ENCODE measurements around the gene UQCC3.

UQCC3 gene

DNA sequence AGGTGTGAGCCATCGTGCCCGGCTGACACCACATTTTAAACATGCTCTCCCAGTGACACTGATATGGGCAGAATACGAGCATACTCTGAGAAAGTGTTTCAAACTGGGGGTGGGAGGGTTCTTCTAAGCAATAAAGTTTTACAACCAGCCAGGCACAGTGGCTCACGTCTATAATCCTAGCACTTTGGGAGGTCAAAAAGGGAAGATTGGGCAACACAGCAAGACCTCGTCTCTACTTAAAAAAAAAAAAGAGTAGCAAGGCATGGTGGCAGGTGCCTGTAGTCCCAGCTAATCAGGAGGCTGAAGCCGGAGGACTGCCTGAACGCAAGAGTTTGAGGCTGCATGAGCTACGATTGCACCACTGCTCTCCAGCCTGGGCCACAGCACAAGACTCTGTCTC is 27.3 kb upstream of the UQCC3 start:
- Histone ChIP-seq H3K4me3 (IDR thresholded peaks at IDR 0.05; ENCODE audit: insufficient read depth, low read depth, low read length) (no peak overlapping the region), H4K20me1 (ENCODE audit: insufficient read depth) (no peaks in the 10 kb centered on the region), H3K9ac (no peak overlapping the region), H3K36me3 (ENCODE audit: insufficient read depth) (peaks cover 7% of the 10 kb centered on the region; the same call in 1 of the 2 replicates), H3K4me1 (ENCODE audit: low read depth, poor library complexity, severe bottlenecking) (peaks cover 42% of the 10 kb centered on the region), H3K4me2 (no peak overlapping the region), H3K27ac (no peak overlapping the region), H2AFZ (ENCODE audit: low read depth) (no peak overlapping the region), H3K27me3 (ENCODE audit: insufficient read depth, low read depth) (no peaks in the 10 kb centered on the region), H3K79me2 (ENCODE audit: insufficient read depth, low read depth) (peaks cover 57% of the 10 kb centered on the region)
- TF ChIP-seq, protein P1, sequence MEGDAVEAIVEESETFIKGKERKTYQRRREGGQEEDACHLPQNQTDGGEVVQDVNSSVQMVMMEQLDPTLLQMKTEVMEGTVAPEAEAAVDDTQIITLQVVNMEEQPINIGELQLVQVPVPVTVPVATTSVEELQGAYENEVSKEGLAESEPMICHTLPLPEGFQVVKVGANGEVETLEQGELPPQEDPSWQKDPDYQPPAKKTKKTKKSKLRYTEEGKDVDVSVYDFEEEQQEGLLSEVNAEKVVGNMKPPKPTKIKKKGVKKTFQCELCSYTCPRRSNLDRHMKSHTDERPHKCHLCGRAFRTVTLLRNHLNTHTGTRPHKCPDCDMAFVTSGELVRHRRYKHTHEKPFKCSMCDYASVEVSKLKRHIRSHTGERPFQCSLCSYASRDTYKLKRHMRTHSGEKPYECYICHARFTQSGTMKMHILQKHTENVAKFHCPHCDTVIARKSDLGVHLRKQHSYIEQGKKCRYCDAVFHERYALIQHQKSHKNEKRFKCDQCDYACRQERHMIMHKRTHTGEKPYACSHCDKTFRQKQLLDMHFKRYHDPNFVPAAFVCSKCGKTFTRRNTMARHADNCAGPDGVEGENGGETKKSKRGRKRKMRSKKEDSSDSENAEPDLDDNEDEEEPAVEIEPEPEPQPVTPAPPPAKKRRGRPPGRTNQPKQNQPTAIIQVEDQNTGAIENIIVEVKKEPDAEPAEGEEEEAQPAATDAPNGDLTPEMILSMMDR (conservative IDR thresholded peaks at IDR 0.05; ENCODE audit: low read depth, low read length) = no peak

GRCh38 chr11:62645671-62645945 is 25.9 kb upstream of the UQCC3 start:
- Histone ChIP-seq H3K79me2 (ENCODE audit: insufficient read depth, low read depth) (peaks cover 62% of the 10 kb centered on the region), H4K20me1 (ENCODE audit: insufficient read depth) (no peaks in the 10 kb centered on the region), H3K4me3 (IDR thresholded peaks at IDR 0.05; ENCODE audit: insufficient read depth, low read depth, low read length) (no peak overlapping the region), H3K27ac (peak overlapping the region; percentile 80), H3K4me1 (ENCODE audit: low read depth, poor library complexity, severe bottlenecking) (peaks cover 43% of the 10 kb centered on the region), H3K9ac (peak overlapping the region; percentile 87; the same call in 1 of the 2 replicates), H3K4me2 (peak overlapping the region; percentile 86), H3K27me3 (ENCODE audit: insufficient read depth, low read depth) (no peaks in the 10 kb centered on the region), H3K36me3 (ENCODE audit: insufficient read depth) (peaks cover 7% of the 10 kb centered on the region; the same call in 1 of the 2 replicates), H2AFZ (ENCODE audit: low read depth) (peak overlapping the region; percentile 47; the same call in 1 of the 2 replicates)
- TF ChIP-seq, protein P1 (conservative IDR thresholded peaks at IDR 0.05; ENCODE audit: low read depth, low read length) = no peak

- peaks cover 62% of the 10 kb centered on the region for H3K79me2 ChIP-seq (ENCODE audit: insufficient read depth, low read depth)
- H3K9ac ChIP-seq = peak within 1 kb of the TSS; percentile 87
- TF ChIP-seq, protein P1 (conservative IDR thresholded peaks at IDR 0.05; ENCODE audit: low read depth, low read length) = no peak
- H3K4me2 ChIP-seq = peak within 1 kb of the TSS; percentile 86
- H3K36me3 ChIP-seq (ENCODE audit: insufficient read depth) = peaks cover 7% of the 10 kb centered on the region; the same call in 1 of the 2 replicates
- no peak within 1 kb of the TSS for H3K4me3 ChIP-seq (IDR thresholded peaks at IDR 0.05; ENCODE audit: insufficient read depth, low read depth, low read length)
- H3K27ac ChIP-seq = peak within 1 kb of the TSS; percentile 80
- no peaks in the 10 kb centered on the region for H3K27me3 ChIP-seq (ENCODE audit: insufficient read depth, low read depth)
- H3K4me1 ChIP-seq (ENCODE audit: low read depth, poor library complexity, severe bottlenecking) = peaks cover 46% of the 10 kb centered on the region
- peak within 1 kb of the TSS; percentile 47 for H2AFZ ChIP-seq (ENCODE audit: low read depth)
- no peaks in the 10 kb centered on the region for H4K20me1 ChIP-seq (ENCODE audit: insufficient read depth)
Measured at GRCh38 chr11:62645946-62646824, 25.3 kb upstream of the UQCC3 start, which contains the start of gene GANAB. TSS of gene GANAB (minus strand) at chr11:62646613. CDS start at chr11:62646599, 14 bp downstream.

DNA sequence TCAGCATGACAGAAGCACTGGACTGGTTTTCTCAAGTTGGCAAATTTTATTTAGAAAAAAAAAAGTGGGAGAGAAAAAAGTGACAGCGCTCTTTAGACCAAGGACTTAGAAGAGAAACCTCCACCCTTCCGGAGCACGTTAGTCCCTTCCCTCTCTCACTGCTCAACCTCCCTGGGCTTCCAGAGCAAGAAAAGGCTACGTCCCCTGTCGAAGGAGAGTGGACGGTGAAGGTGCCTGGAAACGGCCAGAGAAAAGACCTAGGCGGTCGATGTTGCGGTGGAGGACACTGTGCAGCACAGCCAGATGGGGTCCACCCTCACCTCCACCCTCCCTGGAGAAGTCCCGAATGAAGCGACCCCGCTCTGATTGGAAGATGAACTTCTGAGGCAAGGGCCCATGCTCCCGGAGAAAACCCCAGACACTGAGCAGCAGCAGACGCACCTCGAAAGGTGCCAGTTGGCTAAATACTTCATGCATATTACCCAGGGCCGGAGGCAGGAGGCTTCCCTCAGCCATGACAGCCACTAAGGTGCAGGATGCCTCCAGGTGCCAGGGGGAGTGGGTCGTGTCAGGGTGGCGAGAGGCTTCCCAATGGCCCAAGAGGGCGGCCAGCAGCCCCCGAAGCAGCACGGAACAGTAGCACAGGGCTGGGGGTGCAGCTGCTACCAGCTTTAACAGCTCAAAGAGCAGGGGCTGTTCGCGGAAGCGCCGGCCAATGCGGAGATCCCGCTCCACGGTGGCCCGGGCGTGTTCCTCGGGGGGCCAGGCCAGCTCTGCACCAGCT is 24.5 kb upstream of the UQCC3 start:
- Histone ChIP-seq H3K27ac (peak overlapping the region; percentile 32; the same call in 1 of the 2 replicates), H3K4me1 (ENCODE audit: low read depth, poor library complexity, severe bottlenecking) (peaks cover 51% of the 10 kb centered on the region), H3K4me3 (IDR thresholded peaks at IDR 0.05; ENCODE audit: insufficient read depth, low read depth, low read length) (no peak overlapping the region), H4K20me1 (ENCODE audit: insufficient read depth) (no peaks in the 10 kb centered on the region), H3K36me3 (ENCODE audit: insufficient read depth) (peaks cover 7% of the 10 kb centered on the region; the same call in 1 of the 2 replicates), H3K27me3 (ENCODE audit: insufficient read depth, low read depth) (no peaks in the 10 kb centered on the region), H3K79me2 (ENCODE audit: insufficient read depth, low read depth) (peaks cover 62% of the 10 kb centered on the region), H3K9ac (no peak overlapping the region), H3K4me2 (peak overlapping the region; percentile 47; the same call in 1 of the 2 replicates), H2AFZ (ENCODE audit: low read depth) (no peak overlapping the region)
- TF ChIP-seq, protein P1 (conservative IDR thresholded peaks at IDR 0.05; ENCODE audit: low read depth, low read length) = no peak

All from KMS-11 (cell line).